Renal cortical epithelial cell (primary cell): ENCODE data around the gene MAPK12. TPM values are rescaled to one million over a fixed set of nuclear protein-coding genes. Genes with fewer than 3 reads are reported as not detected.
"Not testable (repeated sequence)": the region's sequence is repeated elsewhere in the genome, so short reads cannot be mapped to it uniquely, and the experiment has no call there.

Source experiments
- DNase-seq: peaks from one replicate; pipeline ENCODE4 v3.0.0-alpha.2; 2011; ENCODE audit warnings: low read depth
- total RNA-seq: library from RNA; depleted of rRNA; stranded (reverse); fragments of >200 nt; gene quantifications from 2 replicates; pipeline ENCODE4 v1.2.3, GENCODE V29; 2014

Gene MAPK12
- total RNA-seq, 1 donor from 2014 or later = 22.0 TPM

DNA sequence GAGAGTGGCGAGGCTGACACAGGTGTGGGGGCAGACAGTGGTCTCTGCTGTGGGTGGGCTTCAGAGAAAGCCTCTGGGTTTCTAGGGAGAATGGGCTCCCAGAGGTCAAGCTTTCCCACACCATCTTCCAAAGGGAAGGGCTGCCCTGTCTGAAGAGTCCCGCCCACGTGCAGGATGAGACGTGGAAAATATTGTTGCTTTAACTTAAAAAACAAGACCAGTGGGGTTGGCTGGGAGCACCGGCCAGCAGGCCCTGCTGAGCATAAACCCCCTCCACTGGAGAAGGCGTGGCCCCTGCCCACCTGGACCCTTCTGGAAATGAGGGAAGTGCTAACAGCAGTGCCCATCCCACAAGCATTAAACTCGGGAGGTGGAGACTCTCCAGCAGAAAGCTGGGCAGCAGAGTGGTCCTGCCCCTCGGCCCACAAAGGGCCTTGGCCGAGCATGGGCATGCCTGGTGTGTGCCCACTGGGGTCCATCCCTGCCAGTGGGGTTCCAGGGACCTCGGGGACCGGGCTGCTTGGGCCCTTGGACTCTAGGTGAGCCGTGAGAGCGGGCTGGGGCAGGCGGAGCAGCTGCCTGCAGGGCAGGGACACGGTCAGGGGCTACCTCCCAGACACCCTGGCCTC, 45.3 kb downstream of the MAPK12 start:
- no peak for DNase-seq

DNA sequence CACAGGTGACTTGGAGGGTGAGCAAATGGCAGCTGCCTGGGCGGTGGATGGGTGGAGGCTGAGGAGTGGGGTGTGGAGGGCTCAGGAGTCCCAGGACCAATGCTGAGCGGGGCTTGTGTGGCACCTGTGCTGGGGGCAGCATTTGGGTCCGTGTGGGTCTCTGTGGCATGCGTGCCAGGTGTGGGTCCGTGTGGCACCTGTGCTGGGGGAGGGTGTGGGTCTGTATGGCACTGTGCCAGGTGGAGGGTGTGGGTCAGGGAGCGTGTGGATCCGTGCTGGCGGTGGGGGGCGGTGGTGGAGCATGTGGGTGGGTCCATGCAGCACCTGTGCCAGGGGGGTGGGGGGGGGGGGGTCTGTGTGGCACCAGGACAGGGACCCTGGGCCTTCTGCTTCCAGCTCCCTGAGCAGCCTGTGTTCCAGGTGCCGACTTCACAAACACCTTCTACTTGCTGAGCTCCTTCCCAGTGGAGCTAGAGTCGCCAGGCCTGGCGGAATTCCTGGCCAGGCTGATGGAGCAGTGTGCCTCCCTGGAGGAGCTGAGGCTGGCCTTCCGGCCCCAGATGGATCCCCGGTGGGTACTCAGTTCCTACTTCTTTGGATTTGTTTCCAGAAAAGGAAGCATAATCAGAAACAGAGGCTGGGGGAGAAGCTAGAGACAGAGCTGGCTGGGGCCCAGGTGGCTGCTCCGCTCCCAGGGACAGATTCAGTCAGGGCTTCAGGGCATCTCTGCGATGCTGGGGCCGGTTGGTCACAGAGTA, 46.0 kb downstream of the MAPK12 start:
- DNase-seq = no peak

DNA sequence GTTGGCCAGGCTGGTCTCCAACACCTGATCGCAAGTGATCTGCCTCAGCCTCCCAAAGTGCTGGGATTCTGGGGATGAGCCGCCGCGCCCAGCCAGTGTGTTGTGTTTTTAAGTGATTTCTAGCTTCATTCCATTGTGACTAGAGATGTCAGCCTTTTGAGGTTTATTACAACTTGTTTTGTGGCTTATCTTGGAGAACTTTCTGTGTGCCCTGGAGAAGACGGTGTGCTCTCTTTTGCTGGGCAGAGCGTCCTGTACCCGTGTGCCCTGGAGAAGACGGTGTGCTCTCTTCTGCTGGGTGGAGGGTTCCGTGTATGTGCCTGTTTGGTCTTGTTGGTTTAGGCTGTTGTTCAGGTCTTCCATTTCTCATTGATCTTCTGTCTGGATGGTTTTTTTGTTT, 48.2 kb downstream of the MAPK12 start:
- DNase-seq = no peak

- no peak for DNase-seq
Measured at GRCh38 chr22:50211147-50211546, 50.3 kb downstream of the MAPK12 start.

- no peak for DNase-seq
Measured at GRCh38 chr22:50210378-50211139, 50.9 kb downstream of the MAPK12 start.

DNA sequence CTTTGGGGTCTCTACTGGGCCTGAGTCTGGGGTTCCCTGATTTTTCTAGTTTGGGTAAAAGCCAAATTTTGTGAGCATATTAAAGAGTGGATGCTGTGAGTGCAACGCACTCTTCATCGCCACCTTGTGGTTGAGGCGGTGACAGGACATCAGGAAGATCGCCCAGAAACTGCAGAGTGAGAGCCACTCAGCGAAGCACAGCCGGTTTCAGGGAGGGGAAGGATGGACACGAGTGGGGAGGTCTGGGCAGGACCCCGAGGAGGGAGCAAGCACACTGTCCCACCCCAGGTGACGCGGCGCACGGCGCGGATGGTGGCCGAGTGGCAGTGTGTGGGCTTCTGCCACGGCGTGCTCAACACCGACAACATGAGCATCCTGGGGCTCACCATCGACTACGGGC, 51.6 kb downstream of the MAPK12 start:
- peak; percentile 34 for DNase-seq

- no peak for DNase-seq
Measured at GRCh38 chr22:50208939-50209892, 52.3 kb downstream of the MAPK12 start.

GRCh38 chr22:50208430-50208938, 53.0 kb downstream of the MAPK12 start:
- no peak for DNase-seq

DNA sequence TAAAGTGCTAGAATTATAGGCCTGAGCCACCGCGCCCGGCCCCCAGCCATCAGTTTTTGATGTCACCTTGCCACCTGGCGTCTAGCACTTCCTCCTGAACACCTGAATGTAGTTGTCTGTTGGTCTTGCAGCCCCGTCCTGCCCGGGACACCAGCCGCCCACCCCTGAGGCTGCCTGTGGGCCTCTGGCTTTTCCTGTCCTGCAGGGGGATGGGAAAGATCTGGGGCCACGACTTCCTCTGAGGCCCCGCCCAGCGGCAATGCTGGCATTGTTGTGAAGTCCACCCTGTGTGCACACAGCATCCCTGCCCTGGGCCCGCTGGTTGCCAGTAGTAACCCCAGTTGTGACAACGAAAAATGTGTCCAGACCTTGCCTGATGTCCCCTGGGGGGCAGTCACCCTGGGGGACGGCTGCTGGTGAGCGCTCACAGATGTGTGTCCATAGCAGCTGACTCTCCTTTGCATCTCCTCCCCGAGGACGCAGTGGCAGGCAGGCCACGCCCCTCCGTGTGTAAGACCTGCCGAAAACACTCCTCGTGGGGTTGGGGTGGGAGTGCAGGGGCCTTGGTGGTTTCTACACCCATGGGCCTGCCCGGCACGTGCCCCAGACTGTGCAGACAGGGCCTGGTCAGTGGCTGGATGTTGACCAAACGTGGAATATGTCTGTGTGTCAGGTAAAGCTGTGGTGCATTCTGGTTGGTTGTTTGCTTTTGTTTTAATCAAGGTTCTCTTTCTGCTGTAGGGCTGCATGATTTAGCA, 53.9 kb downstream of the MAPK12 start:
- no peak for DNase-seq

DNA sequence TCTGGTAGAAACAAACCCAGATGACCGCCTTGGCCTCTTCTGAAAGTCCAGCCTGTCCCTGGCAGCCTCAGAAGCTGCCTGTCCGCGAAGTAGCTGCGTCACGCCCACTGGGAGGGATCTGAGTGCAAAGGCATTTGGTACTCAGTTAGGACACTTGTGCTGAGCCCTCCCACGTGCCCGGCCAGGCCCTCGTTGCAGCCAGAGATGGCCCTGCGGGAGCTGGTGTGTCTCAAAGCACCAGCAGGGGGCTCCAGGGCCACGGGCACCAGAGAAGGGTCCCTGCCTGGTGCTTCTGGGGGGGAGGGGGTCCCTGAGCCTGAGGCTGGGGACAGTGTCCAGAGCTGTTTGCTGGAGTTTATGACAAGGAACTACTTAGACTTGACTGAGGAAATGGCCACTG, 54.9 kb downstream of the MAPK12 start:
- DNase-seq = peak; percentile 11

DNA sequence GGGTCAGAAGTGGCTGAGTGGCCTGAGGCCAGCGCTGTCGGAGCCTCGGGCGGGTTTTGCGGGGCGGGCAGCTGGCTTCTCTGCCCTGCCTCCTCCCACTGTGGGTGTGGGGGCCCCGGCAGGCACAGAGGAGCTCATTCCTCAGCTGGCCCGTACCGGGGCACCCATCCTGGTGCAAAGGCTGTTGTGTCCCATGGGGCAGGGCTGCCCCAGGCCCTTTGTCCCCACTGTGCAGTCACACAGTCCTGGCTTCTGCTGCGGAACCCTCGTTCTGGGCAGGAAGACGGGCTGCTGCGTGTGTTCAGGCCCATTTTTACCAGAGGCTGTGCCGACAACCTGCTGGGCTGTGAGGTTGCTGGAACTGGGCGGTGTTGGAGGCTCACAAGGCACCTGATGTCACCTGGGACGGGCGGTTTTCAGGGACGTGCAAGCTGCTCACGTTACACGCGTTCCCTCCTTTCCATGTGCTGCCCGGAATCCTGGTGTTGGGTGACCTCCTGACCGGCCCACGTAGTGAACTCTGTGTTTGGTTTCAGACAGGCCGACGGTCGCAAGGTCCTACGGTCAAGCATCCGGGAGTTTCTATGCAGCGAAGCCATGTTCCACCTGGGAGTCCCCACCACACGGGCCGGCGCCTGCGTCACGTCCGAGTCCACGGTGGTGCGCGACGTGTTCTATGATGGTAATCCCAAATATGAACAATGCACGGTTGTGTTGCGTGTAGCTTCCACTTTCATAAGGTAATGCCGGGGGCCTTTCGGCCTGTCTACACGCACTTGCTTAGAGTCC, 55.5 kb downstream of the MAPK12 start:
- DNase-seq = no peak

- not testable (repeated sequence) for DNase-seq
Measured at GRCh38 chr22:50204998-50205397, 56.5 kb downstream of the MAPK12 start.

GRCh38 chr22:50204571-50204970, 56.9 kb downstream of the MAPK12 start:
- DNase-seq = no peak

DNA sequence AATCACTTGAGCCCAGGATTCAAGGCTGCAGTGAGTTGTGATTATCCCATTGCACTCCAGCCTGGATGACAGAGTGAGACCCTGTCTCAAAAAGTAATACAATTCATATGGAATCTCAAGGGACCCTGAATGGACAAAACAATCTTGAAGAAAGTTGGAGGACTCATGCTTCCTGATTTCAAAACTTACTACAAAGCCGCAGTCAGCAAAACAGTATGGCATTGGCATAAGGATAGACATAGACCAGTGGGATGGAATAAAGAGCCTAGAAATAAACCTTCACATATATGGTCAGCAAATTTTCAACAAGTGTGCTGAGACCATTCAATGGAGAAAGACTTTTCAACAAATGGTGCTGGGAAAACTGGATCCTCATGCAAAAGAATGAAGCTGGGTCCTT, 58.2 kb downstream of the MAPK12 start:
- DNase-seq = no peak

Other genes with a start within 250 kb of the MAPK12 start
- not detected in 2 replicates for gene IL17REL, start 248.9 kb downstream of the MAPK12 start, total RNA-seq
- gene TTLL8, start 203.4 kb downstream of the MAPK12 start, total RNA-seq = not detected in 2 replicates
- gene MLC1, start 176.3 kb downstream of the MAPK12 start, total RNA-seq = not detected in 2 replicates
- gene MOV10L1, start 171.7 kb downstream of the MAPK12 start, total RNA-seq = not detected in 2 replicates
- gene PANX2, start 91.0 kb downstream of the MAPK12 start, total RNA-seq = not detected in 2 replicates
- gene TRABD, start 75.8 kb downstream of the MAPK12 start, total RNA-seq = 24.7 and 37.4 TPM in 2 replicates
- gene SELENOO, start 60.7 kb downstream of the MAPK12 start, total RNA-seq = 23.4 and 26.7 TPM in 2 replicates
- 26.2 and 34.5 TPM in 2 replicates for gene TUBGCP6, start 16.7 kb downstream of the MAPK12 start, total RNA-seq
- 19.8 and 48.9 TPM in 2 replicates for gene HDAC10, start 10.4 kb downstream of the MAPK12 start, total RNA-seq
- gene MAPK11, start 8.7 kb upstream of the MAPK12 start, total RNA-seq = 9.9 and 10.2 TPM in 2 replicates
- gene PLXNB2, start 46.0 kb upstream of the MAPK12 start, total RNA-seq = 98.8 and 582 TPM in 2 replicates
- 2.4 and 11.9 TPM in 2 replicates for gene DENND6B, start 65.3 kb upstream of the MAPK12 start, total RNA-seq
- 46.2 and 57.3 TPM in 2 replicates for gene PPP6R2, start 81.6 kb upstream of the MAPK12 start, total RNA-seq
- gene SBF1, start 213.4 kb upstream of the MAPK12 start, total RNA-seq = 51.4 and 68.2 TPM in 2 replicates
- gene ADM2, start 219.9 kb upstream of the MAPK12 start, total RNA-seq = 2.3 and 3.4 TPM in 2 replicates
- 0.10 and 1.7 TPM in 2 replicates for gene MIOX, start 225.2 kb upstream of the MAPK12 start, total RNA-seq
- gene LMF2, start 246.0 kb upstream of the MAPK12 start, total RNA-seq = 26.6 and 48.4 TPM in 2 replicates
- gene NCAPH2, start 246.5 kb upstream of the MAPK12 start, total RNA-seq = 16.7 and 24.7 TPM in 2 replicates